ENCODE measurements around the gene DDX42.

- TF ChIP-seq CTCF (IDR thresholded peaks at IDR 0.05; ENCODE audit: borderline replicate concordance, extremely low read depth, low read length, poor library complexity, severe bottlenecking) (no peak), EZH2 (IDR thresholded peaks at IDR 0.05; ENCODE audit: borderline replicate concordance, low read depth, low read length, severe bottlenecking) (no peak)
Measured at GRCh38 chr17:63838631-63839171, 64.7 kb downstream of the DDX42 start.

Measured in DND-41 (cell line).